ENCODE measurements around the gene MVK. TPM values are rescaled to one million over a fixed set of nuclear protein-coding genes. Genes with fewer than 3 reads are reported as not detected.

MVK gene
- total RNA-seq = 10 to 100 TPM; 20.9 to 52.0 (median 30.5) TPM

GRCh38 chr12:109573029-109573913 lies at the start of gene MVK, which contains the start of gene MMAB:
TSS of gene MVK (plus strand) at chr12:109573794. CDS start at chr12:109574823, 1,029 bp downstream.
TSS of gene MMAB (minus strand) at chr12:109573504. CDS start at chr12:109573480, 24 bp downstream.
- peaks cover 0 to 26% (median 9%) of the 10 kb centered on the region in 4 donors for H3K4me1 ChIP-seq
- peaks cover 0 to 52% (median 2%) of the 10 kb centered on the region in 3 donors for H3K36me3 ChIP-seq
- TF ChIP-seq CTCF (IDR thresholded peaks at IDR 0.05) (peak in 1 of 5 experiments; percentile 38), EP300 (IDR thresholded peaks at IDR 0.05) (peak; percentile 79 to 87), POLR2A (IDR thresholded peaks at IDR 0.05) (peak in 1 of 2 donors; percentile 53)
- DNase-seq (ENCODE audit: low spot score in 2 of 2) = peak; percentile 98 to 99
- H3K4me3 ChIP-seq = peak within 1 kb of the TSS; percentile 67 to 96 (median 80)
- no peaks in the 10 kb centered on the region for H3K27me3 ChIP-seq
- WGBS, 2 donors = 0 to 1% methylated on average over 47 of the region's 74 CpGs
- peak within 1 kb of the TSS; percentile 49 to 94 (median 87) for H3K27ac ChIP-seq
- H3K9me3 ChIP-seq = no peaks in the 10 kb centered on the region

GRCh38 chr12:109524466-109525278 lies 48.9 kb upstream of the MVK start:
- Histone ChIP-seq H3K36me3 (peaks cover 0 to 99% (median 33%) of the 10 kb centered on the region in 3 donors), H3K27me3 (no peaks in the 10 kb centered on the region), H3K4me1 (no peaks in the 10 kb centered on the region), H3K4me3 (no peak overlapping the region), H3K27ac (no peak overlapping the region), H3K9me3 (no peaks in the 10 kb centered on the region)
- no peak for DNase-seq (ENCODE audit: low spot score in 2 of 2)
- TF ChIP-seq EP300 (IDR thresholded peaks at IDR 0.05) (no peak), POLR2A (IDR thresholded peaks at IDR 0.05) (no peak), CTCF (IDR thresholded peaks at IDR 0.05) (no peak)
- WGBS, 2 donors = 79 to 82% methylated on average over 26 of the region's 26 CpGs

GRCh38 chr12:109525279-109525585 lies 48.4 kb upstream of the MVK start:
- Histone ChIP-seq H3K27ac (no peak overlapping the region), H3K4me3 (no peak overlapping the region), H3K9me3 (no peaks in the 10 kb centered on the region), H3K27me3 (no peaks in the 10 kb centered on the region), H3K36me3 (peaks cover 0 to 99% (median 38%) of the 10 kb centered on the region in 3 donors), H3K4me1 (no peaks in the 10 kb centered on the region)
- TF ChIP-seq CTCF (IDR thresholded peaks at IDR 0.05) = no peak
- no peak for TF ChIP-seq POLR2A (IDR thresholded peaks at IDR 0.05)
- no peak for TF ChIP-seq EP300 (IDR thresholded peaks at IDR 0.05)
- WGBS, 2 donors = 67 to 80% methylated on average over 3 of the region's 3 CpGs
- no peak for DNase-seq (ENCODE audit: low spot score in 2 of 2)

- no peak for DNase-seq (ENCODE audit: low spot score in 2 of 2)
- Histone ChIP-seq H3K27me3 (no peaks in the 10 kb centered on the region), H3K4me3 (no peak overlapping the region), H3K27ac (no peak overlapping the region), H3K9me3 (no peaks in the 10 kb centered on the region), H3K36me3 (peaks cover 2 to 99% (median 32%) of the 10 kb centered on the region in 3 donors), H3K4me1 (no peaks in the 10 kb centered on the region)
- TF ChIP-seq CTCF (IDR thresholded peaks at IDR 0.05) (no peak), POLR2A (IDR thresholded peaks at IDR 0.05) (no peak), EP300 (IDR thresholded peaks at IDR 0.05) (no peak)
- WGBS, 2 donors = 81 to 82% methylated on average over 8 of the region's 8 CpGs
Measured at GRCh38 chr12:109527489-109528123, 46.0 kb upstream of the MVK start.

Data from tibial nerve (tissue), 4 donors.